ENCODE data around the gene C20orf144. TPM values are rescaled to one million over a fixed set of nuclear protein-coding genes. Genes with fewer than 3 reads are reported as not detected.

C20orf144 gene
- total RNA-seq, 4 donors from 2014 or later = not detected

GRCh38 chr20:33676652-33677645 is 14.8 kb downstream of the C20orf144 start:
- no peaks in the 10 kb centered on the region for H3K9me3 ChIP-seq
- TF ChIP-seq POLR2A (IDR thresholded peaks at IDR 0.05) (no peak), POLR2AphosphoS5 (IDR thresholded peaks at IDR 0.05) (no peak), EP300 (IDR thresholded peaks at IDR 0.05; ENCODE audit: low read depth) (no peak)
- TF ChIP-seq, protein P1, sequence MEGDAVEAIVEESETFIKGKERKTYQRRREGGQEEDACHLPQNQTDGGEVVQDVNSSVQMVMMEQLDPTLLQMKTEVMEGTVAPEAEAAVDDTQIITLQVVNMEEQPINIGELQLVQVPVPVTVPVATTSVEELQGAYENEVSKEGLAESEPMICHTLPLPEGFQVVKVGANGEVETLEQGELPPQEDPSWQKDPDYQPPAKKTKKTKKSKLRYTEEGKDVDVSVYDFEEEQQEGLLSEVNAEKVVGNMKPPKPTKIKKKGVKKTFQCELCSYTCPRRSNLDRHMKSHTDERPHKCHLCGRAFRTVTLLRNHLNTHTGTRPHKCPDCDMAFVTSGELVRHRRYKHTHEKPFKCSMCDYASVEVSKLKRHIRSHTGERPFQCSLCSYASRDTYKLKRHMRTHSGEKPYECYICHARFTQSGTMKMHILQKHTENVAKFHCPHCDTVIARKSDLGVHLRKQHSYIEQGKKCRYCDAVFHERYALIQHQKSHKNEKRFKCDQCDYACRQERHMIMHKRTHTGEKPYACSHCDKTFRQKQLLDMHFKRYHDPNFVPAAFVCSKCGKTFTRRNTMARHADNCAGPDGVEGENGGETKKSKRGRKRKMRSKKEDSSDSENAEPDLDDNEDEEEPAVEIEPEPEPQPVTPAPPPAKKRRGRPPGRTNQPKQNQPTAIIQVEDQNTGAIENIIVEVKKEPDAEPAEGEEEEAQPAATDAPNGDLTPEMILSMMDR (IDR thresholded peaks at IDR 0.05) = no peak
- WGBS, 2 donors (ENCODE audit: low coverage in 1 of 2) = 92% methylated on average over 31 of the region's 31 CpGs; no CpG with 5 or more reads in 1 of the 2 donors
- peaks cover 13 to 36% (median 34%) of the 10 kb centered on the region in 4 donors for H3K4me1 ChIP-seq
- H3K4me3 ChIP-seq = no peak overlapping the region
- no peak for DNase-seq
- intact Hi-C loops (cut with DNase I; ENCODE audit: low total_unique reads) = no loop called here
- H3K27ac ChIP-seq = peak overlapping the region in 3 of 4 donors; percentile 88 to 96 (median 91)
- no peaks in the 10 kb centered on the region for H3K27me3 ChIP-seq
- no peaks in the 10 kb centered on the region for H3K36me3 ChIP-seq
- in situ Hi-C loops (cut with MboI; ENCODE audit: low pct_ligation_motif_present in 1 of 4, low pct_unique_long_range_greater_than_20kb in 1 of 4, low sequenced_read_pairs in 3 of 4) = no loop called here

DNA sequence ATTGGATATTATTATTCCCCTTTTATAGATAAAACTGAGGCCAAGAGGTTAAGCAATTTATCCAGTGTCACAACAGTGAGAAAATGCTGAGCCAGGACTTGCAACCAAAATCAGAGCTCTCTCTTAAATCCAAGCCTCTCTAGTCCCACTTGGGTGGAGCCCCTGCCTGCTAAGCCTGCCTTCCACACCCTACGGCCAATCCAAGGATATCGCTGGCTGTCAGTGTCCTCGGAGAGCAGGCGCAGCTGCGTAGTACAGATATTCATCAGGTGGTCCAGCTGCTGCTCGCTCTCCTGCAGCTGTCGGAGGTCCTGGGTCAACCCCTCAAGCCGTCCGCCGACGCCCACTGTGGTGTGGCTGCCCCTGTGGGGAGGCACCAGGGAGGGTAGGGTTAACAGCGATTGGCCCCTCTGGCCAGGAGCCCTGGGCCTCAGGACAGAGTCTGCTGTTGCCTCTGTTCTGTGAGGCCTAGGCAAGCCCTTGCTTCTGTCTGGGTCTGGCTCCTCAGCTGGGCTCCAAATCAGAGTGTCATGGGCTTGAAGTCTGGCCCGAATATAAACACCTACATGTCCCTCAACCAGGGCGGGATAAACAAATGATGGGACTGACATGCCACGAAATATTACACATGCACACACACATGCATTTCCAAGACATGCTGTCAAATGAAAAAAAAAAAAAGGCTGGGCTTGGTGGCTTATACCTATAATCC is 16.0 kb downstream of the C20orf144 start:
- in situ Hi-C loops (cut with MboI; ENCODE audit: low pct_ligation_motif_present in 1 of 4, low pct_unique_long_range_greater_than_20kb in 1 of 4, low sequenced_read_pairs in 3 of 4) = no loop called here
- Histone ChIP-seq H3K4me1 (peaks cover 8 to 27% (median 25%) of the 10 kb centered on the region in 4 donors), H3K36me3 (no peaks in the 10 kb centered on the region), H3K27ac (peak overlapping the region; percentile 23 to 96 (median 58)), H3K9me3 (no peaks in the 10 kb centered on the region), H3K27me3 (no peaks in the 10 kb centered on the region), H3K4me3 (no peak overlapping the region)
- intact Hi-C loops (cut with DNase I; ENCODE audit: low total_unique reads) = no loop called here
- WGBS, 2 donors (ENCODE audit: low coverage in 1 of 2) = 73 to 82% methylated on average over 2 to 14 of the region's 15 CpGs
- DNase-seq = no peak
- TF ChIP-seq POLR2A (IDR thresholded peaks at IDR 0.05) (no peak), POLR2AphosphoS5 (IDR thresholded peaks at IDR 0.05) (no peak), EP300 (IDR thresholded peaks at IDR 0.05; ENCODE audit: low read depth) (no peak)
- TF ChIP-seq, protein P1 (IDR thresholded peaks at IDR 0.05) = no peak

DNA sequence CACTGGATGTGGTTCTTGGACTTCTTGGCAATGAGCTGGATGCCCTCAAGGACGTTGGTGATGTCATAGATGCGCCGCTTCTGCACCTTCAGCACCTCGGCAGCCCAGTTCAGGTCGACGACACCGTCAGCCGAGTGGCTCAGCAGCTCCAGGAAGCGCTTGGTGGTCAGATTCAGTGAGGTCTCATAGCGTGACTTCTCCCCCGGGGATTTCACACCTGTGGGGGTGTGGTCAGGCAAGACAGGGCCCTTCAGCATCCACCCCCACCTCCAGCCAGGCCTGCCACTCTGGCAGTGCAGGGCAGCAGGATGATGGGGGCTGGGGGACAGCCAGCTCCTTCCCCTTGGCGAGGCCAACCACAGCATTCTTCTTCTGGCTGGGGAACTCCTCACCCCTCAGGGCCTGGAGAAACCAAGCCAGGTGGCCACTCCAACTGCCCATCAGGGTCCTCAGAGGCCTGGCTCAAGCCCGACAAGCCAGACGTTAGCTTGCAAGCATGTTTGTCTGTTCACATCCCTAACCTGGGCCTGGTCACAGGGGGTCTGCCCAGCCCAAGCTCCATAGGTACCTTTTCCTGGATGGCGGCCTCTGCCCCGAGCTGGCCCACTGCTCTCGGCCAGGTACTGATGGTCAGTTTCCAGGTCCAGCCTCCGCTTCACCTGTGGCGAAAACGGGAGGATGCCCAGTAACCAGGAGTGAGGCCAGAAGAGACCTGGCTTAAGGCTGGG is 17.8 kb downstream of the C20orf144 start:
- Histone ChIP-seq H3K4me1 (peaks cover 0 to 21% (median 20%) of the 10 kb centered on the region in 4 donors), H3K9me3 (no peaks in the 10 kb centered on the region), H3K27me3 (no peaks in the 10 kb centered on the region), H3K27ac (no peak overlapping the region), H3K4me3 (no peak overlapping the region), H3K36me3 (no peaks in the 10 kb centered on the region)
- no peak for DNase-seq
- no peak for TF ChIP-seq POLR2A (IDR thresholded peaks at IDR 0.05)
- TF ChIP-seq, protein P1 (IDR thresholded peaks at IDR 0.05) = no peak
- no peak for TF ChIP-seq POLR2AphosphoS5 (IDR thresholded peaks at IDR 0.05)
- no peak for TF ChIP-seq EP300 (IDR thresholded peaks at IDR 0.05; ENCODE audit: low read depth)
- intact Hi-C loops (cut with DNase I; ENCODE audit: low total_unique reads) (no loop called here), in situ Hi-C loops (cut with MboI; ENCODE audit: low pct_ligation_motif_present in 1 of 4, low pct_unique_long_range_greater_than_20kb in 1 of 4, low sequenced_read_pairs in 3 of 4) (no loop called here)
- WGBS, 2 donors (ENCODE audit: low coverage in 1 of 2) = 74% methylated on average over 19 of the region's 20 CpGs; no CpG with 5 or more reads in 1 of the 2 donors

Data from transverse colon (tissue), 4 donors.